Lower leg skin (tissue), 4 donors: ENCODE measurements around the gene AMBRA1. TPM values are rescaled to one million over a fixed set of nuclear protein-coding genes. Genes with fewer than 3 reads are reported as not detected.

Source experiments
- DNase-seq, 2 donors: peaks; one replicate each; pipeline ENCODE4 v3.0.0-alpha.2; 2019; ENCODE audit warnings: low spot score in 2 of 2
- H3K4me3 ChIP-seq: fragments of 200-600 bp; sonication (generic); 2 replicates; pipeline ENCODE4 v1.5.1; 2017; ENCODE audit warnings: mild to moderate bottlenecking, low read depth; ENCODE audit not compliant: poor library complexity, severe bottlenecking
- CTCF ChIP-seq, 3 donors: fragments of 450-650 bp; IDR thresholded peaks; one replicate each; pipeline ENCODE4 v1.5.1; 2016; ENCODE audit warnings: antibody characterized with exemption in 3 of 3, mild to moderate bottlenecking in 3 of 3, moderate library complexity in 2 of 3
- POLR2A ChIP-seq, 2 donors: fragments of 450-650 bp; IDR thresholded peaks; one replicate each; pipeline ENCODE4 v1.6.1; 2016 to 2017; ENCODE audit warnings: antibody characterized with exemption in 2 of 2, mild to moderate bottlenecking in 1 of 2, moderate library complexity in 1 of 2
- WGBS, 2 donors: methylation state at CpG; one replicate each; pipeline ENCODE4 v1.1.5; 2018; 5-methylcytosine and 5-hydroxymethylcytosine counted together
- intact Hi-C: fragments of 100-400 bp; cut with DNase I; formaldehyde crosslinking; loops from one replicate; pipeline ENCODE4 v1.15.0; 2023; ENCODE audit warnings: low total_unique reads
- total RNA-seq, 4 donors: library from RNA; depleted of rRNA; stranded (reverse); fragments of >200 nt; gene quantifications; one replicate each; pipeline ENCODE4 v1.1.0, GENCODE V29; 2016

The AMBRA1 gene
- total RNA-seq, 4 donors from 2014 or later = 31.5 to 67.5 (median 36.2) TPM

GRCh38 chr11:46498968-46499367 is 94.9 kb downstream of the AMBRA1 start:
- TF ChIP-seq POLR2A (IDR thresholded peaks at IDR 0.05) (no peak), CTCF (IDR thresholded peaks at IDR 0.05) (no peak)
- 98 to 99% methylated on average over 2 of the region's 2 CpGs for WGBS, 2 donors
- intact Hi-C loops = no loop called here
- H3K4me3 ChIP-seq = no peak overlapping the region
- DNase-seq = no peak

- no peak for DNase-seq
- TF ChIP-seq CTCF (IDR thresholded peaks at IDR 0.05) (no peak), POLR2A (IDR thresholded peaks at IDR 0.05) (no peak)
- intact Hi-C loops = no loop called here
- WGBS, 2 donors = 50 to 70% methylated on average over 1 of the region's 1 CpG
- H3K4me3 ChIP-seq = no peak overlapping the region
Observed at GRCh38 chr11:46498179-46498578, 95.6 kb downstream of the AMBRA1 start.

GRCh38 chr11:46497498-46497897 is 96.3 kb downstream of the AMBRA1 start:
- no peak for TF ChIP-seq POLR2A (IDR thresholded peaks at IDR 0.05)
- TF ChIP-seq CTCF (IDR thresholded peaks at IDR 0.05) = no peak
- DNase-seq = no peak
- no peak overlapping the region for H3K4me3 ChIP-seq
- WGBS, 2 donors = 85 to 87% methylated on average over 4 of the region's 4 CpGs
- intact Hi-C loops = no loop called here

- TF ChIP-seq CTCF (IDR thresholded peaks at IDR 0.05) = no peak
- no peak for TF ChIP-seq POLR2A (IDR thresholded peaks at IDR 0.05)
- intact Hi-C loops = no loop called here
- WGBS, 2 donors = 88 to 91% methylated on average over 9 of the region's 9 CpGs
- no peak for DNase-seq
- no peak overlapping the region for H3K4me3 ChIP-seq
Observed at GRCh38 chr11:46493791-46494190, 100.0 kb downstream of the AMBRA1 start.

- DNase-seq = peak in 1 of 2 donors; percentile 25
- intact Hi-C loops = no loop called here
- TF ChIP-seq CTCF (IDR thresholded peaks at IDR 0.05) (no peak), POLR2A (IDR thresholded peaks at IDR 0.05) (no peak)
- H3K4me3 ChIP-seq = no peak overlapping the region
- 49 to 60% methylated on average over 11 of the region's 11 CpGs for WGBS, 2 donors
Observed at GRCh38 chr11:46492532-46492931, 101.3 kb downstream of the AMBRA1 start.

- intact Hi-C loops = no loop called here
- no peak for DNase-seq
- TF ChIP-seq CTCF (IDR thresholded peaks at IDR 0.05) (no peak), POLR2A (IDR thresholded peaks at IDR 0.05) (no peak)
- 38 to 40% methylated on average over 4 of the region's 4 CpGs for WGBS, 2 donors
- H3K4me3 ChIP-seq = no peak overlapping the region
Observed at GRCh38 chr11:46491661-46492330, 102.0 kb downstream of the AMBRA1 start.
